ENCODE results near the gene PRDM15.

PRDM15 gene

DNA sequence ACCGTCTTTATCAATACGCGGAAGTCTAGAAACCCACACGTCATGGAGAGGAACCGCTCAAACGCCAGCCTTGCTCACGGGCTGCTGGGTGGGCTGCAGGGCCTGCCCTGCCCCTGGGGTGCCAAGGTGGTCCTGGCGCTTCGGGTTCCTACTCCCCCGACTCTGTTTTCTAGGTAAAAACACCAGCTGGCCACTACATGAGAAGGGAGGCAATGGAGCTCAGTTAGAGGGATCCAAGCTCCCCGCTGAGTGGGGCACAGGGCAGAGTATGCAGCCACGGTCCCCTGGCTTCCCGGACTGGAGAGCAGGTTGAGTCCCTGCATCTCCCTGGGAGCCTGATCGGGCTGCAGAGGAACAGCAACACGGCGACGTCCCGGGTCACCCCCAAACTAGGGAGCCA, 71.0 kb downstream of the PRDM15 start:
- in situ Hi-C loops (cut with MboI; ENCODE audit: low pct_unique_long_range_greater_than_20kb, low sequenced_read_pairs, unreplicated experiment), result no loop called here
- no peak for DNase-seq (ENCODE audit: low spot score)
- no peak for TF ChIP-seq CTCF (IDR thresholded peaks at IDR 0.05; ENCODE audit: extremely low read depth, insufficient read depth, missing control alignments)

DNA sequence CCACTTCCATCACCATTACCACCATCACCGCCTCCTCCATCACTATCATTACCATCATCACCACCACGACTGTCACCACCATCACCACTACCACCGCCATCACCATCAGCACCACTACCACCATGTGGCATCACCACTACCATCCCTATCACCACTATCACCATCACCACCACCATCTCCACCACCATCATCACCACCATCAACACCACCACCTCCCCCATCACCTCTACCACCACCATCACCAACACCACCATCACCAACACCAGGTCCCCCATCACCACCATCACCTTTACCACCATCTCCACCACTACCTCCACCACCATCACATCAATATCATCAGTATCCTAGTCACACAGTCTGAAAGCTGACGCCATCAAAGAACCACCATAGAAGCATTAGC, 72.4 kb downstream of the PRDM15 start:
- no peak for DNase-seq (ENCODE audit: low spot score)
- no peak for TF ChIP-seq CTCF (IDR thresholded peaks at IDR 0.05; ENCODE audit: extremely low read depth, insufficient read depth, missing control alignments)
- in situ Hi-C loops (cut with MboI; ENCODE audit: low pct_unique_long_range_greater_than_20kb, low sequenced_read_pairs, unreplicated experiment), result no loop called here

GRCh38 chr21:41805643-41806042, 73.5 kb downstream of the PRDM15 start:
- no peak for TF ChIP-seq CTCF (IDR thresholded peaks at IDR 0.05; ENCODE audit: extremely low read depth, insufficient read depth, missing control alignments)
- in situ Hi-C loops (cut with MboI; ENCODE audit: low pct_unique_long_range_greater_than_20kb, low sequenced_read_pairs, unreplicated experiment), result no loop called here
- no peak for DNase-seq (ENCODE audit: low spot score)

GRCh38 chr21:41805038-41805437, 74.1 kb downstream of the PRDM15 start:
- in situ Hi-C loops (cut with MboI; ENCODE audit: low pct_unique_long_range_greater_than_20kb, low sequenced_read_pairs, unreplicated experiment), result no loop called here
- TF ChIP-seq CTCF (IDR thresholded peaks at IDR 0.05; ENCODE audit: extremely low read depth, insufficient read depth, missing control alignments), result no peak
- DNase-seq (ENCODE audit: low spot score), result no peak

DNA sequence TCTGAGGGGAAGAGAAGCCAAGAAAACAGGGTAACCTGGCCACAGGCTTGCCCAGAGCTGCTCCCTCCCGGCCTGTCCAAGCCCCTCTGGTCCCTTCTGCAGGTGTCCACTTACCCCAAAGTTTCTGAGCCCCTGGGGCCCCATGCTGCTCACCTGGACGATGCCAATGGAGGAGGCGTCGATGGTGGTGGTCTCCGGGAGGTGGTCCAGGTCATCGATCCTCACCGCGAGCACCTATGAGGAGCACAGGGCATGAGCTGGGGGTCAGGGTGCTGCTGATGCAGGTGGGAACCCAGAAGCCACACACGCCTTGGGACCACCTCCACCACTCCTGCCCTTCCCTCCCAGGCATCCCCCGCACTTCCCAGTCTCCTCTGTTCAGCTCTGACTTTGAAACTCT, 74.8 kb downstream of the PRDM15 start:
- no peak for TF ChIP-seq CTCF (IDR thresholded peaks at IDR 0.05; ENCODE audit: extremely low read depth, insufficient read depth, missing control alignments)
- in situ Hi-C loops (cut with MboI; ENCODE audit: low pct_unique_long_range_greater_than_20kb, low sequenced_read_pairs, unreplicated experiment), result no loop called here
- DNase-seq (ENCODE audit: low spot score), result no peak

DNA sequence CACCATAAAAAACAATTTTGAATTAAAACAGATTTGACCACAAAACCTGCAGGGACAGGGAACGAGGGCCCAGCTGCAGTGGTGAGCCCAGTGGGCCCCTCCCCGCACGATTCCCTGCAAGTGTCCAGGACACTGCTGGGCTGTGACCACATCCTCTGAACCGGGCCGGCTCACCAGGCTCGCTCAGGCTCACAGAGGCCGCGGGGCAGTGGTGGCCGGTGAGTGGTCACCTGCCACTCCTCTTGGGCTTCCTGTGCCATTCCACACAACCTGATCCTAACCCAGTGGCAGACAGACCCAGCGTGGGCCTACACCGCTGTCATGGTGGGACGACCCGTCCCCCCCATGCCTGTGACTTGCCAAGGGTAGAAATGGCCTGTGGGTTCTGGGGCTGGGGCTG, 75.8 kb downstream of the PRDM15 start:
- in situ Hi-C loops (cut with MboI; ENCODE audit: low pct_unique_long_range_greater_than_20kb, low sequenced_read_pairs, unreplicated experiment), result no loop called here
- no peak for TF ChIP-seq CTCF (IDR thresholded peaks at IDR 0.05; ENCODE audit: extremely low read depth, insufficient read depth, missing control alignments)
- DNase-seq (ENCODE audit: low spot score), result no peak

DNA sequence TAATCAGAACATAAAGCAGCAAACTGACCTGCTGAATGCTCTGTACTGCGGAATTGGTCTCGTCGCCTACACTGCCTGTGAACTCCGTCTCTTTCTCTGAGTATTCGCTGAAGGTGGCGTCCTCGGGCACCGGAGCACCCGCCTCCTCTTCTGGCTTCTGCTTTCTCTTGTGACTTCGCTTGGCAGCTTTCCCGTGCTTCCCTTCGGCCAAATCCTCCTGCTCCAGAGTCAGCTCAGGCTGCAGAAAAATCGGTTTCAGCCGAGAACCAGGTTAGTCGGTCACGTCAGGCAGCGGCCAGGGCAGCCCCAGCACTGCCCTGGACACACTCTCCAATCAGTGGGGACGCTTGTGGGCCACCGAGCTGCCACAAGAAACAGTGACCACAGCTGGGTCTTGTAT, 76.5 kb downstream of the PRDM15 start:
- no peak for TF ChIP-seq CTCF (IDR thresholded peaks at IDR 0.05; ENCODE audit: extremely low read depth, insufficient read depth, missing control alignments)
- in situ Hi-C loops (cut with MboI; ENCODE audit: low pct_unique_long_range_greater_than_20kb, low sequenced_read_pairs, unreplicated experiment), result no loop called here
- no peak for DNase-seq (ENCODE audit: low spot score)

Data from GM13977 (cell line).